A673 (cell line): Measurements from ENCODE around the gene RASGRF1. TPM values are rescaled to one million over a fixed set of nuclear protein-coding genes. Genes with fewer than 3 reads are reported as not detected.

Experiments
- BruUV-seq: library from RNA; stranded (reverse); fragments of 400-500 nt; replicated peaks from 2 replicates; lab custom pipeline; 2021; lab: Mats Ljungman, UMichigan
- CTCF ChIA-PET: fragments of 300-600 bp; sonication (Branson Sonifier 250); formaldehyde crosslinking; loops from one replicate; lab custom pipeline; 2022; ENCODE audit warnings: antibody characterized with exemption; lab: Charles Lee
- POLR2A ChIA-PET: fragments of 300-600 bp; sonication (Branson Sonifier 250); formaldehyde crosslinking; loops from one replicate; lab custom pipeline; 2022; ENCODE audit warnings: antibody characterized with exemption; ENCODE audit not compliant: low non-redundant PET; lab: Charles Lee
- DNase-seq: peaks from one replicate; pipeline ENCODE4 v3.0.0-alpha.2; 2015; ENCODE audit warnings: low spot score
- H3K27ac ChIP-seq: fragments of 200-600 bp; sonication (generic); 2 replicates; pipeline ENCODE4 v1.5.1; 2016; ENCODE audit warnings: mixed run types, low read depth, mild to moderate bottlenecking, mixed read lengths, antibody characterized with exemption, low read length; ENCODE audit not compliant: poor library complexity, severe bottlenecking
- H3K27me3 ChIP-seq: fragments of 200-600 bp; sonication (generic); replicated peaks from 2 replicates; pipeline ENCODE4 v1.6.1; 2017; ENCODE audit warnings: mixed run types, low read depth, mild to moderate bottlenecking, mixed read lengths, antibody characterized with exemption, low read length; ENCODE audit not compliant: insufficient read depth, poor library complexity
- H3K36me3 ChIP-seq: fragments of 200-600 bp; sonication (generic); 2 replicates; pipeline ENCODE4 v1.6.1; 2016; ENCODE audit warnings: mixed run types, mild to moderate bottlenecking, mixed read lengths, antibody characterized with exemption, low read length; ENCODE audit not compliant: insufficient read depth, poor library complexity, severe bottlenecking
- H3K4me1 ChIP-seq: fragments of 200-600 bp; sonication (generic); 2 replicates; pipeline ENCODE4 v1.6.1; 2017; ENCODE audit warnings: mixed run types, mild to moderate bottlenecking, mixed read lengths, antibody characterized with exemption, low read length; ENCODE audit not compliant: insufficient read depth, poor library complexity, severe bottlenecking
- H3K4me3 ChIP-seq: fragments of 200-600 bp; sonication (generic); 2 replicates; pipeline ENCODE4 v1.5.1; 2016; ENCODE audit warnings: low read depth, mixed run types, mild to moderate bottlenecking, mixed read lengths, low read length; ENCODE audit not compliant: poor library complexity, severe bottlenecking
- H3K9me3 ChIP-seq: fragments of 200-600 bp; sonication (generic); 2 replicates; pipeline ENCODE4 v1.6.1; 2016; ENCODE audit warnings: mixed run types, low read depth, mild to moderate bottlenecking, mixed read lengths, antibody characterized with exemption, low read length; ENCODE audit not compliant: poor library complexity, severe bottlenecking
- CTCF ChIP-seq: fragments of 300-800, 200-600 bp; sonication (generic); conservative IDR thresholded peaks from 2 replicates; pipeline ENCODE4 v1.5.1; 2017; ENCODE audit warnings: low read depth, mild to moderate bottlenecking, antibody characterized with exemption, low read length, moderate library complexity, mixed read lengths
- EZH2 ChIP-seq: fragments of 200-600 bp; sonication (generic); IDR thresholded peaks from 2 replicates; pipeline ENCODE4 v1.6.1; 2017; ENCODE audit warnings: borderline replicate concordance, low read depth, mild to moderate bottlenecking, mixed read lengths, antibody characterized with exemption, low read length; ENCODE audit not compliant: poor library complexity, severe bottlenecking
- intact Hi-C: fragments of 100-400 bp; cut with micrococcal nuclease; formaldehyde crosslinking; loops from one replicate; pipeline ENCODE4 v1.10.0; 2022; ENCODE audit not compliant: unreplicated experiment
- total RNA-seq: library from RNA; stranded (reverse); gene quantifications from 2 replicates; pipeline ENCODE4 v1.2.3, GENCODE V29; 2021

Gene RASGRF1
- total RNA-seq, 1 experiment from 2014 or later = 0.73 TPM

DNA sequence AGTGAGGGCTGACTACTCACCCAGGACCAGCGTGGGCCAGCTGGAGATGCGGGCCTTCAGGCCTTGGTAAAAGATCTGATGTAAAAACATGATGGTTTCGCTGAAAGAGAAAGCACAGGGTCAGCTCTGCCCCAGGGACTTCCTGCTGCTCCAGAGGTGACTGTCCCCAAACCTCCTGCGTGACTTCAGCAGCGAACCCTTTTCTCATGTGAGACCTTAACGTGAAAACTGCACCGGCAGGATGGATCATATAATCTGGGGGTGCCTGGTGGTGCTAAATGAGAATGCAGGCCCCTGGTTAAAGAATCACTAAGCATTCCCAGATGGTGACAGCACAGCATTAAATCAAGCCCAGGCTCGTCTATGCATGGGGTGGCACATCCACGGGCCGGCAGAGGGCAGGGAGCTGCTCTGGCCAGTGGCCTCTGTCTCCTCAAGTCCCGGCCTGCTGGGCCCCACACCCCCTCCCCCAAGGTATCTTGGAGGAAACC, 55.4 kb downstream of the RASGRF1 start:
- no peak overlapping the region for H3K27ac ChIP-seq
- no peak for TF ChIP-seq EZH2
- 0 out of 2 replicates have a peak, but pooled peaks have one; percentile 9 for TF ChIP-seq CTCF
- no peak overlapping the region for H3K4me3 ChIP-seq
- BruUV-seq = no TSS peak
- CTCF ChIA-PET = no interaction called here
- H3K27me3 ChIP-seq = no peaks in the 10 kb centered on the region
- no peaks in the 10 kb centered on the region for H3K9me3 ChIP-seq
- DNase-seq = no peak
- intact Hi-C loops = no loop called here
- H3K4me1 ChIP-seq = no peaks in the 10 kb centered on the region
- POLR2A ChIA-PET = no interaction called here
- no peaks in the 10 kb centered on the region for H3K36me3 ChIP-seq

DNA sequence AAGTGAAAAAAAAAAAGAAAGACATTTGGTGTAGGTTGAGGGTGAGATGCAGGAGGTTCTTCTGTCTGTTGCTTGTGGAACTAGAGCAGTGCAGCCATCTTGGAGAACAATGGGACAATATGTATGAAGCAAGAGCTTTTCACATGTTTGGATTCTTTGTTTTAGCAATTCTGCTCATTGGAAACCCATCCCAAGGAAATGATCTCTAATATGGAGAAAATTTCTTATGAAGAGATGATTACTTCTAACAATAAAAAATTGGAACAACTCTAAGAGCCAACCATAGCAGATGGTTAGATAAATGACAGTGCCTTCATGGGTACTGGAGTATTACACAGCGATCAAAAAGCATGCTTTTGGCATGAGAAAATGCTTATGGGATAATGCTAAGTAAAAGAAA, 56.3 kb downstream of the RASGRF1 start:
- ChIA-PET CTCF (no interaction called here), POLR2A (no interaction called here)
- H3K4me3 ChIP-seq = no peak overlapping the region

GRCh38 chr15:79032656-79033055, 57.9 kb downstream of the RASGRF1 start:
- no peak overlapping the region for H3K4me3 ChIP-seq
- no peak for TF ChIP-seq EZH2
- no peak for TF ChIP-seq CTCF
- no peaks in the 10 kb centered on the region for H3K4me1 ChIP-seq
- ChIA-PET POLR2A (no interaction called here), CTCF (no interaction called here)
- no peaks in the 10 kb centered on the region for H3K9me3 ChIP-seq
- H3K27me3 ChIP-seq = no peaks in the 10 kb centered on the region
- no peak overlapping the region for H3K27ac ChIP-seq
- intact Hi-C loops = no loop called here
- no peaks in the 10 kb centered on the region for H3K36me3 ChIP-seq
- DNase-seq = no peak
- no TSS peak for BruUV-seq

More for the DNA sequence above, 56.3 kb downstream of the RASGRF1 start:
- TF ChIP-seq CTCF (no peak), EZH2 (no peak)
- no peak for DNase-seq
- H3K27me3 ChIP-seq = no peaks in the 10 kb centered on the region
- BruUV-seq = no TSS peak
- H3K4me1 ChIP-seq = no peaks in the 10 kb centered on the region
- H3K9me3 ChIP-seq = no peaks in the 10 kb centered on the region
- no peaks in the 10 kb centered on the region for H3K36me3 ChIP-seq
- H3K27ac ChIP-seq = no peak overlapping the region
- intact Hi-C loops = no loop called here
